GM21786 (cell line): ENCODE data around the gene RASSF7.
A peak's percentile ranks its signal among the peaks of the same experiment; 100 is the strongest.

Experiments used
- ATAC-seq: cut with Tn5 transposase; IDR thresholded peaks from one replicate; pipeline ENCODE4 v1.9.1; 2021; ENCODE audit not compliant: unreplicated experiment

The RASSF7 gene

DNA sequence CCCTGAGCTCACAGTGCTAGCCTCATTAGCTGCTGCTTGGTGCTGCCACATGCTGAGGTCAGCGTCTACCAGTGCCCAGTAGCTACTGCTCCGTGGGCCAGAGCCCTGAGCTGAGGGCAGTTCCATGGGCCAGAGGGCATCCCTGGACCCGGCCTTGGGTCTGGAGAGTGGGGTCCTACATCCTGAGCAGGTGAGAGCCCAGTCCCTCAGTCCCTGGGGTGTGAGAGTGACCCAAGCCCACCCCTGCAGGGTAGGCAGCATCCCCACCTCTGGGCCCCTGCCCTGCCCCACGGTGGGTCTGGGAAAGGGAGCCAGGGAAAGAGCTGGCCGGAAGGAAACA, 10.1 kb upstream of the RASSF7 start:
- no peak for ATAC-seq

DNA sequence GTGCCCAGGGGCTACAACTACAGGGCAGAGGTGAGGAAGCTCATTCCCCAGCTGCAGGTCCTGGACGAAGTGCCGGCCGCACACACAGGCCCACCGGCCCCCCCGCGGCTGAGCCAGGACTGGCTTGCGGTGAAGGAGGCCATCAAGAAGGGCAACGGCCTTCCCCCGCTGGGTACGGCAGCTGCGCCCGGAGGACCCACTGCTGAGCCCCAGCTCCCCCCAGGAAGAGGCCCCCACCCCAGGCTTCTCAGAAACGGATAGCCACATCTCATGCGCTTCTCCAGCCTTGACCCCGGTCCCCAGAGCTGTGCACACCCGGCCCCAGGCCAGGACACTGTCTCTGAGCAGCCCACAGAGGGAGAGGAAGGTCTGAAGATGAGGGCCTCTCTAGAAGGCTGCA, 9.6 kb upstream of the RASSF7 start:
- no peak for ATAC-seq

DNA sequence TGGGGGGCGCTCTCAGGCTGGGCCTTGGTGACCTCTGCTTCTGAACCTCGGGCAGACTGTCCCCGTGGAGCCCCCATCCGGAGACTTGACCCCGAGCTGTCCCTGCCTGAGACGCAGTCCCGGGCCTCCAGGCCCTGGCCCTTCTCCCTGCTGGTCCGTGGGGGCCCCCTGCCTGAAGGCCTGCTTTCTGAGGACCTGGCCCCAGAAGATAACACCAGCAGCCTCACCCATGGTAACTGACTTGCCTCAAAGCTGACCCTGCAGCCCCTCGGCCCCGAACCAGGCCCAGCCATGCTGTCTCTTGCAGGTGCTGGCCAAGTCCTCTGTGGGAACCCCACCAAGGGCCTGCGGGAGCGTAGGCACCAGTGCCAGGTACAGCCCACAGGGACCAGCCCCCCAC, 9.2 kb upstream of the RASSF7 start:
- ATAC-seq = no peak

DNA sequence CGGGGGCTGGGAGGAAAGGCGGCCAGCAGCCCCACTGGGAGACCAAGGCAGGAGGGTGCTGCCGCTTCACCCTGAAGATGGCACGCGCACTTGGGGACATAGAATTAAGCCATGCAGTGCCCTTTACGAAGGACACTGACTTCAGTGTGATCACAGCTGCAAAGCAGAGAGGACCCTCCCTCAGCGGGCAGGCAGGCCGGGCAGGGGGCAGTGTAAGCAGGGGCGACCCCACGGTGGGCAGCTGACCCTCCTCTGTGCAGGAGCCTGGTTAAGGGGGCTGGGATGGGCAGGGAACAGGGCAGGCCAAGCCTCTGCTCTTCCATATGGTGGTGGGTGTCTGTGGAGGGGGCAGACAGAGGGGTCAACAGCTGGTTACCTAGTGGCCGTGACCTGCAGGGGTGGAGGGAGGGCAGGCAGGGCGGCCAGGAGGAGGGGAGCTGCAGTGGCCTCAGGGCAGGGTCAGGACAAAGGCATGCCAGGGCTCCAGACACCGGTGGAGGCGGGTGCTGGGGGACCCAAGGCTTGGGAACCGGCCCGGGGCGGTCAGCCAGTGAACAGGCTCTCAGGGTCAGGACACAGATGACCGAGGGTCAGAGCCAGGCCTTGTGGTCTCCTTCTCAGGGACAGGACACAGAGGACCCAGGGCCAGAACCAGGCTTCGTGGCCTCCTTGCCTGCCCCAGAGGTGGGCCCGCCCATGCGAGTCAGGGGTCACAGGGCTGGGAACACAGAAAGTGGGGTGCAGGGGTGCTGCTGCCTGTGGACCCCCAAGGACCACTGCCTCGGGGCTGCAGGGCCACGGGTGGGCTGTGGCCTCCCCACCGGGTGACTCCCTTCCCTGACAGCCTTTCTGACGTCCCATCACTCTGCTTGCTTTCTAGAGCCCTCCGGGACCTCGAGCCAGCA, 7.4 kb upstream of the RASSF7 start:
- ATAC-seq = no peak

DNA sequence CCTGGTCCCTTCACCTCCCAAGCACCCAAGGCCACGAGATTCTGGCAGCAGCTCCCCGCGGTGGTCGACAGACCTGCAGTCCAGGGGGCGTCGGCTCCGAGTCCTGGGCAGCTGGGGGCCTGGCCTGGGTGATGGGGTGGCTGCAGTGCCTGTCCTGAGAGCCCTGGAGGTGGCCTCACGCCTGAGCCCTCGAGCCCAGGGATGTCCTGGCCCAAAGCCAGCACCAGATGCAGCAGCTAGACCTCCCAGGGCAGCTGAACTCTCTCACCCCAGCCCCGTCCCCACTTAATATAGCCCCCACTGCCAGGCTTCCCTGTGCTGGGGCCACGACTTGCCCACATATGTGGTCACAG, 6.8 kb upstream of the RASSF7 start:
- no peak for ATAC-seq

DNA sequence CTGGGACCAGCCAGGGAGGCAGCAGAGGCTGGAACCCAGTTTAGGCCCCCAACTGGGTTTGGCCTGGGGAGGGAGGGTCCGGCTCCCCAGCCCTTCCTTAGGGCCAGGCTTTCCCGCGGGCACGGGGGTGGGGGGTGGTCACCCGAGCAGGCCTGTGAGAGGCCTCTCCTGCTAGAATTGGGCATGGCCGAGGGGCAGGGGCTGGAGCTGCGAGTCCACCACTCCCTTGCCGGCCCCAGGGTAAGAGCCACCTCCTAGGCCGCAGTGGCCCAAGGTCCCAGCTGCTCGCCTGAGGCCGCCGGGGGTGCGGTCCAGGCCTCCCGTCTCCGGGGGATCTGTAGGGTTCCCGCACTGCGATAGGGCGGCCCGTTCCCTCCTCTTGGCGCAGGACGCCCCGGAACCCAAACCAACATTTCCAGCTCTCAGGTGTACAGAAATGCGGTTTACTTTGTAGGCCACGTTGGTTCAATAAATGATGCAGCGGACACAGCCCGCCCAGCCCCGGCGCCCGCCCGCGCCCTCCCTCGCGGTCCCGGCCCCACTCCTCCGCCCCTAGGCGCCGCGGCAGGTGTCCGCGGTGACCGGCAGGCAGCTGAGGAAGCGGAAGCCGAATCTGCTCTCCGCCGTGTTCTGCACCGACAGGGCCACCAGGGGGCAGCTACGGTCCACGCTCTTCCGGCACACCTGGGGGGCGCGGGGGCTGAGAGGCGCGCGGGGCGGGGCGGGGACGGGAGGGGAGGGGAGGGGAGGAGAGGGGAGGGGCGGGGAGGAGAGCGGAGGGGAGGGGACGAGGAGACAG, 6.1 kb upstream of the RASSF7 start:
- ATAC-seq = peak; percentile 55

DNA sequence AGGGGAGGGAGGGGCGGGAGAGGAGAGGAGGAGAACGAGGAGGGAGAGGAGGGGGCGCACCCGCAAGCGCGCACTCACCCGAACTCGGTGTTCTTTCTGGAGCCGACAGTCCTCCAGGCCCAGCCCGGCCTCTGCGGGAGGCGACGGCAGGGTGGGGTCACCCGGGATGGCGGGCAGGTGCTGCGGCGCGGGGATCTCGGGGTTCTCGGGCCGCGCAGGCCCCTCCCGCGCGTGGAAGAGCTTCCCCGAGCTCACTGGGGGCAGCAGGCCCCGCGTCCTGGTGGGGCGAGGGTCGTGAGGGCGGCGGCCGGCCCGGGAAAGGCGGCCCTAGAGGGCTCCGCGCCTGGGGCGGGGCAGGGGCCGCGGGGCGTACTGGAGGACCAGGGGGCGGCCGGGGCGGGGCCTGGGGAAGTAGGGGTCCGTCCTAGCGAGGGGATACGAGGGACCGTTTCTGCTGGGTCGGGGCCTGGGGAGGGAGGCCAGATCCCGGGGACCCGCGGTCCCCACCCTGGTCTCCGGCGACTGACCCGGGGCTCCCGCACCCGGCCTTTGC, 5.5 kb upstream of the RASSF7 start:
- ATAC-seq = no peak

DNA sequence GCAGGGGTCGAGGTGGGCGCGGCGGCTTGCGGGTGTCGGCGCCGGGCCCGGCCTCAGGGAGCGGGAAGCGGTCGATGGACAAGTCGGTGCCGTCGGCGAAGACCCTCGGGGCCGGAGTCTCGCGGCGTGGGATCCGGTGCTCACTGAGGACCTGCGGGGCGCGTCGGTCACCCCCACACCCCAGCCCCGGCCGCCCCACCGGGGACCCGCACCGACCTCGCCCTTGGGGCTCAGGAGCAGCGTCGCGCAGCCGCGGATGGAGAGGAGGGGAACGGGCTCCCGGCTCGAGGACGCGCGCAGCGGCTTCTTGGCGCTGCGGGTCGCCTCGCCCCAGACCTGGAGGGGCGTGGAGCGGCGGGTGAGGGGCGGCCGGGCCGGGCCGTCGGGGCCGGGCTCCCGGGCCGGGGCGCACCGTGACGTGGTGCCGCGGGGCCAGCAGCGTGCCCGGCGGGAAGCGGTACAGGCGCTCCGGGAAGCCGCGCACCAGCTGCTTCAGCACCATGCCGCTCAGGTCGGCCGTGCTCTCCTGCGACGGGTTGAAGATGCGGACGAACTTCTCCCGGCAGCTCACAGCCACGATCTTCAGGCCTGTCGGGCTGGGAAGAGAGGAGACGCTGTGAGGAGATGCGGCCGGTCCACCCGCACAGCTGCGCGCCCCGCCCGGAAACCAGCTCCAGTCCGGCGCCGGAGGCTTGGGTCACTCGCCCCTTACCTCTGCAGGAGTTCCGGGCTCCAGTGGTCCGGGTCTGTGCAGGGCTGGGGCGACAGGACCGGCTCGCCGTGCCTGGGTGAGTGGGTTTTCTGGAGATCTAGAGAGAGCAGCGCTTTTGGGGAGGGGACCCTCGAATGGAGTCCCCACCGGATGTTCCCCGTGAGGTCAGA, 4.7 kb upstream of the RASSF7 start:
- ATAC-seq = no peak

DNA sequence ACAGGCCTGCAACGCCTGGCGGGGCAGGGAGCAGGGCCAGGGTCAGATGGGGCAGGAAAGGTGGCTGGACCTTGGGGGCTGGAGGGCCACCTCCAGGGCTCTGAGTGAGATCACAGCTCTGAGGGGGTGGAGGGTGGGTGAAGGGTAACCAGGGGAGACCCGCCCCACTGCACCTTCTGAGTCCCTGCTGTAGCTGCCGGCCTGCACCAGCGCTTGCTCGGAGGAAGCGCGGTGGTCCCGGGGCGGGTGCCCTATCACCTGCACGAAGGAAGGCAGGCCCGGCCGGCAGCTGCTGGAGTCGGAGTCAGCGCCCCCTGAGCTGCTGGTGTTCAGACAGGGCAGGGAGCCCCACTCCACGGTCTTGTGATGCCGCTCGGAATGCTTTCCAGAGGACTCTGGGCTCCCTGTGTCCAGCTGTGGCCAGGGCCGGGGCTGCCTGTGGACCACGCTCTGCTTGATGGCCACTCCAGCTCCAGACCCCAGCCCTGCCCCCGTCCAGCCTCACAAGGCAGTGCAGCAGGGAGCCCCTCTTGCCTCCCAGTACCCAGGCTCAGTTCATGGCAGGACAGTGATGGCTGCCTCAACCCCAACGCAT, 4.0 kb upstream of the RASSF7 start:
- ATAC-seq = no peak

DNA sequence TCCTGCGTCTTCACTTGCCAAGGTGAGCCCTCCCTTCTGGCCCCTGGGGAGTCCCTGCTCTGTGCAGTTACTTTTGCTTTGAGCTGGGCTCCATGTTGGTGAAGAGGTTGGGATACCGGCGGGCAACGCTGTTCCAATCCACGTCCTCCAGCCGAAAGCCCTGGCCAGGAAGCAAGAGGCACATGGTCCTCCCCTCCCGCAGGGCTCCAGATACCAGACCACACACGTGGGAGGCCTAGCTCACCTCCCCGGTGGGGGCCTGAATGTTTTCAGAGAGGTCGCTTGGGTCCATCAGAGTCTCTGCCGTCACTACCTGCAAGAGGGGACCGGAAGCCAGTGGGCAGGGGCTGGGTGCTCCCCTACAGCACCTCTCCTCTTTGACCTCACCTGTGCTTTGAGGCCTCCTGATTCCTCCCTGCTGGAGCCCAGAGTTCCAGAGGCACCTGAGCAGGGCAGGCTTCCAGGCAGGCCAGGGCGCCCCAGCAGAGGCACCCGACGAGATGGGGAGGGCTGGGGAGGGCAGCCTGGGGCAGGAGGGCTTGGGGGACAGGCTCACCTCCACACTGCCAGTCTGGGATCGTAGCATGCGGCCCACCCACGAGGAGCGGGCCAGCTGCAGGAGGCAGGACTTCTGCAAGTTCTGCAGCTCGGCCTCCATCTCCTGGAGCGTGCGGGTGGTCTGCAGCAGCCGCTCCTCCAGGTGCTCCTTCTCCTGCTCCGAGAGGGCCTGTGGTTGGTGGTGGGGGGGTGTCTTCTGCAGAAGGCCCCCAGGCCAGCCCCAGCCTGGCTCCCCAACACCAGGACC, 3.2 kb upstream of the RASSF7 start:
- no peak for ATAC-seq

DNA sequence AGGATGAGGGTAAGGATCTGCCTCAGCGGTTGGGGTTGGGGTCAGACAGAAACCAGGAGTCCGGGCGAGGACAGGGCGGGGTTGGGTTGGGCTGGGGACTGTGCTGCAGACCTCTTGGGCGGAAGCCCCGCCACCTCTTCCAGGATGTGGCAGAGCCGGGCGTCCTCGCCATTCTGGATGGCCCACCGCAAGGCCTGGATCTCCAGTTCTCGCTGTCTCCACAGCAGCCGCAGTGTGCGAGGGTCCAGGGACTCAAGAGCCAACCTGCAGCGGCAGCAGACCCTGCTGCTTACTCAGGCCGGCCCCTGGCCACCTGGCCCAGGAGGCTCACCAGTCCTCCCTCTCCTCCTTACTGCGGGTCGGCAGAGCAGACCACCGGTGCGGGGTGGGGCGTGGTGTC, 2.3 kb upstream of the RASSF7 start:
- ATAC-seq = no peak

DNA sequence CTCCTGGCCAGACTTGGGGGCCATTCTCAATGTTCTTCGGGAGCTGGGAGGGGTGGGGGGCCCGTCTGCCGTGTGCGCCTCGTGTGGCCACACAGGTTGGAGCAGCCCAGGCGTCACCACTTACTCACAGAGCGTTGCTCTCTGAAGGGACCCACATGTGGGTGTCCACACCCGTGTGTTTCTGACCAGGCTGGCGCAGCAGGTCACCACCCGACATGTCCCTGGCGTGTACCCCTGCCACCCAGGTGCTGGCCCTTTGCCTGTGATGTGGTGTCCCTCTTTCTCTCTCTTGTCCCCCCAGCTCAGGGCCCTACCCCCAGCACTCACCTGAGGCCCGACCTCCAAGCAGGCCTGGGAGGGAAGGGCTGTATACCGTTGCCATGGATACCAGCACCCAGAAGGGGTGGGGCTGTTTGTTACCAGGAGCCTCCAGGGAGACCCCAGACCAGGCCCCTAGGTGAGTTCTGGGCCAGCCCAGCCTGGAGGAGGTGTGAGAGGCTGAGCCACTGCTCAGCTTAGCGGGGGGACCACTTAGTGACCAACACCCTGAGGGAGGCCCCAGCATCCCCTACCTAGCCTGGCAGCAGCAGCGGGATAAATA, 1.6 kb upstream of the RASSF7 start:
- no peak for ATAC-seq

DNA sequence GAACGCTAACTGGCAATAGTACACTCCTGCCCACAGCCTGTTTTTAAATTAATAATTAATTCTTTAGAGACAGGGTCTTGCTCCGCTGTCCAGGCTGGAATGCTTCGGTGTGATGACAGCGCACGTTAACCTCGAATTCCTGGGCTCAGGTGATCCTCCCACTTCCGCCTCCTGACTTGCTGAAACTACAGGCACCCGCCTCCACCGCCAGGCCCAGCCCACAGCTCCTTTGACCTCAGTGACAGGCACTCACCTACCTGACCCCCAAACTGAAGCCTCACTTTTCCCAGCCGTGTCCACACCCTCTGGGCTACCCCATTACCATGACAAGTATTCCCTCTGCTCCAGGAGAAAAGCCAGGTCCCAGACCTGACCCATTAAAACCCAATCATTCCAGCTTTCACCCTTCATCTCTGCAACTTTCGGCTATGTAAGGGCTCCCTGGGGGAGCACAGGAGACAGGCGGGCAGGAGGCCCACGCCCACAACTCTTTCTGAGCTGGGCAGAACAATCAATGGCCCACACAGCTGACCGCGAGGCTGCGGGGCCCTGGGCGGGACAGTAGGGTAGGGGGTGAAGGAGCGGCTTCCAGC, 962 bp upstream of the RASSF7 start:
- no peak for ATAC-seq

DNA sequence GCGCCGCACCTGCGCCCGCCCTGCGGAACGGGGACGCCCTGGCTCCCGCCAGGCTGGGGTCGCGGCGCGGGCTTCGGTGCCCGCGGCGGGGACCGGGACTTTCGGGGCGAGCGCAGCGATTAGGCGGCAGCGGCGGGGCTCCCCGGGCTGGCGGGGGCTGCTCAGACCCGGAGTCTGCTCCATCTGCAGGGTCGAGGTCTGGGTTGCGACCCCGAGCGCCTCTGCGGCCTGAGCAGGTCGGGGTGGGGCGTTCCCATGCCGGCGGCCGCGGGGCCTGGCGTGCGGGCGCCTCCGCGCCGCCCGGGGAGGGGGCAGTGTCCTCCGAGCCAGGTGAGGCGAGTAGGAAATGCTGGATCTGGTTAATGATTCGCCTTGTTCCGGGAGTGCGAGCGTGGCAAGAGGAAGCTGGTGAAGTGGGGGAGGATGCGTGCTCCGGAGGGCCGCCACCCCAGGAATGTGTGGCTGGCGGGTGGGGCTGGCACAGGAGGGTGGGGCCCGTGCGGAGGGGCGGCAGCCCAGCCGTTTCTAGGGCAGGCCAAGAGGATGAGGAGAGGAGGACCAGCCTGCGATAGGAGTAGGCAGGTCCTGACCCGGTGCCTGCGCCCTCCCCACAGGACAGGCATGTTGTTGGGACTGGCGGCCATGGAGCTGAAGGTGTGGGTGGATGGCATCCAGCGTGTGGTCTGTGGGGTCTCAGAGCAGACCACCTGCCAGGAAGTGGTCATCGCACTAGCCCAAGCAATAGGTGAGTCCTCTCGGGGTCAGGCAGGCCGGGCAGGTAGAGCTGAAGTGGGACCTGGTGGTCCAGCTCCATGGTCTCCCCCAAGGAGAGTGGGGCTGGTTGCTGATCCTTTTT, 606 bp downstream of the RASSF7 start:
- peak; percentile 29 for ATAC-seq

DNA sequence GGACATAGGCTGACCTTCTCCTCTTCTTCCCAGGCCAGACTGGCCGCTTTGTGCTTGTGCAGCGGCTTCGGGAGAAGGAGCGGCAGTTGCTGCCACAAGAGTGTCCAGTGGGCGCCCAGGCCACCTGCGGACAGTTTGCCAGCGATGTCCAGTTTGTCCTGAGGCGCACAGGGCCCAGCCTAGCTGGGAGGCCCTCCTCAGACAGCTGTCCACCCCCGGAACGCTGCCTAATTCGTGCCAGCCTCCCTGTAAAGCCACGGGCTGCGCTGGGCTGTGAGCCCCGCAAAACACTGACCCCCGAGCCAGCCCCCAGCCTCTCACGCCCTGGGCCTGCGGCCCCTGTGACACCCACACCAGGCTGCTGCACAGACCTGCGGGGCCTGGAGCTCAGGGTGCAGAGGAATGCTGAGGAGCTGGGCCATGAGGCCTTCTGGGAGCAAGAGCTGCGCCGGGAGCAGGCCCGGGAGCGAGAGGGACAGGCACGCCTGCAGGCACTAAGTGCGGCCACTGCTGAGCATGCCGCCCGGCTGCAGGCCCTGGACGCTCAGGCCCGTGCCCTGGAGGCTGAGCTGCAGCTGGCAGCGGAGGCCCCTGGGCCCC, 1.4 kb downstream of the RASSF7 start:
- no peak for ATAC-seq

DNA sequence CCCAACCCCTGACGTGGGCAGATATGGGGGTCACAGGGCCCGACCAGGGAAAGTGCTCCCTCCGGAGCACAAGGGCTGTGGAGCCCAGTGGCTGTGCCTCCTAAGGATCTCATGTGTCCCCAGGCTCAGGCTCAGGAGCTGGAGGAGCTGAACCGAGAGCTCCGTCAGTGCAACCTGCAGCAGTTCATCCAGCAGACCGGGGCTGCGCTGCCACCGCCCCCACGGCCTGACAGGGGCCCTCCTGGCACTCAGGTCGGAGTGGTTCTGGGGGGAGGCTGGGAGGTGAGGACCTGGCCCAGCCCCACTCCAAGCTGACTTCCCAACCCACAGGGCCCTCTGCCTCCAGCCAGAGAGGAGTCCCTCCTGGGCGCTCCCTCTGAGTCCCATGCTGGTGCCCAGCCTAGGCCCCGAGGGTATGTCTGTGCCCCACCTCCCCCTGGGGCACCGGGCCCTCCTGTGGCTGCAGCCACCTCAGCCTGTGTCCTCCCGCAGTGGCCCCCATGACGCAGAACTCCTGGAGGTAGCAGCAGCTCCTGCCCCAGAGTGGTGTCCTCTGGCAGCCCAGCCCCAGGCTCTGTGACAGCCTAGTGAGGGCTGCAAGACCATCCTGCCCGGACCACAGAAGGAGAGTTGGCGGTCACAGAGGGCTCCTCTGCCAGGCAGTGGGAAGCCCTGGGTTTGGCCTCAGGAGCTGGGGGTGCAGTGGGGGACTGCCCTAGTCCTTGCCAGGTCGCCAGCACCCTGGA, 2.5 kb downstream of the RASSF7 start:
- no peak for ATAC-seq
